ENCODE results near the gene GOT1. TPM values are rescaled to one million over a fixed set of nuclear protein-coding genes. Genes with fewer than 3 reads are reported as not detected.

The GOT1 gene
- total RNA-seq, 1 experiment from 2014 or later: 56.8 TPM

DNA sequence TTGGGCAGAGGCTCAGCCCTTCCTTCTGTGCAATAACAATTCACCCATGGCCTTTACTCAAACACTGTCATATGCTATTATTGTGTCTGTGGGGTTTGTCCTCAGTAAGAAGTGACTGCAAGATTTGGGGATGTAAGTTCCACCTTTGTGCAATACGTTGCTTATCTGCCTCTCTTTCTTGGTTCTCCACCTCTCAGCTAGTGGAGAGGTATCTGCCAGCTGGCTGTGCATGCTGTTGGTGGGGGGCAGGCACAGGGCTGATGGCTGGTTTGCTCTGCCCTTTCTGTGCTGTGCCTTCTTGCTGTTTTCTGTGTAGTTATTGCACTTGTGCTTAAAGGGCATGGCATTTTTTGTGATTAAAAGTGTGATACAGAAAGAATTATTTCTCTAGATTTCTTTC is 65.1 kb downstream of the GOT1 start (continued):
- TF ChIP-seq, protein P1, sequence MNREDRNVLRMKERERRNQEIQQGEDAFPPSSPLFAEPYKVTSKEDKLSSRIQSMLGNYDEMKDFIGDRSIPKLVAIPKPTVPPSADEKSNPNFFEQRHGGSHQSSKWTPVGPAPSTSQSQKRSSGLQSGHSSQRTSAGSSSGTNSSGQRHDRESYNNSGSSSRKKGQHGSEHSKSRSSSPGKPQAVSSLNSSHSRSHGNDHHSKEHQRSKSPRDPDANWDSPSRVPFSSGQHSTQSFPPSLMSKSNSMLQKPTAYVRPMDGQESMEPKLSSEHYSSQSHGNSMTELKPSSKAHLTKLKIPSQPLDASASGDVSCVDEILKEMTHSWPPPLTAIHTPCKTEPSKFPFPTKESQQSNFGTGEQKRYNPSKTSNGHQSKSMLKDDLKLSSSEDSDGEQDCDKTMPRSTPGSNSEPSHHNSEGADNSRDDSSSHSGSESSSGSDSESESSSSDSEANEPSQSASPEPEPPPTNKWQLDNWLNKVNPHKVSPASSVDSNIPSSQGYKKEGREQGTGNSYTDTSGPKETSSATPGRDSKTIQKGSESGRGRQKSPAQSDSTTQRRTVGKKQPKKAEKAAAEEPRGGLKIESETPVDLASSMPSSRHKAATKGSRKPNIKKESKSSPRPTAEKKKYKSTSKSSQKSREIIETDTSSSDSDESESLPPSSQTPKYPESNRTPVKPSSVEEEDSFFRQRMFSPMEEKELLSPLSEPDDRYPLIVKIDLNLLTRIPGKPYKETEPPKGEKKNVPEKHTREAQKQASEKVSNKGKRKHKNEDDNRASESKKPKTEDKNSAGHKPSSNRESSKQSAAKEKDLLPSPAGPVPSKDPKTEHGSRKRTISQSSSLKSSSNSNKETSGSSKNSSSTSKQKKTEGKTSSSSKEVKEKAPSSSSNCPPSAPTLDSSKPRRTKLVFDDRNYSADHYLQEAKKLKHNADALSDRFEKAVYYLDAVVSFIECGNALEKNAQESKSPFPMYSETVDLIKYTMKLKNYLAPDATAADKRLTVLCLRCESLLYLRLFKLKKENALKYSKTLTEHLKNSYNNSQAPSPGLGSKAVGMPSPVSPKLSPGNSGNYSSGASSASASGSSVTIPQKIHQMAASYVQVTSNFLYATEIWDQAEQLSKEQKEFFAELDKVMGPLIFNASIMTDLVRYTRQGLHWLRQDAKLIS (CRISPR knock-in tag; IDR thresholded peaks at IDR 0.05; ENCODE audit: borderline replicate concordance): no peak
- TF ChIP-seq, protein P2, sequence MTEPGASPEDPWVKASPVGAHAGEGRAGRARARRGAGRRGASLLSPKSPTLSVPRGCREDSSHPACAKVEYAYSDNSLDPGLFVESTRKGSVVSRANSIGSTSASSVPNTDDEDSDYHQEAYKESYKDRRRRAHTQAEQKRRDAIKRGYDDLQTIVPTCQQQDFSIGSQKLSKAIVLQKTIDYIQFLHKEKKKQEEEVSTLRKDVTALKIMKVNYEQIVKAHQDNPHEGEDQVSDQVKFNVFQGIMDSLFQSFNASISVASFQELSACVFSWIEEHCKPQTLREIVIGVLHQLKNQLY (CRISPR knock-in tag; IDR thresholded peaks at IDR 0.05): no peak
- TF ChIP-seq, protein P3, sequence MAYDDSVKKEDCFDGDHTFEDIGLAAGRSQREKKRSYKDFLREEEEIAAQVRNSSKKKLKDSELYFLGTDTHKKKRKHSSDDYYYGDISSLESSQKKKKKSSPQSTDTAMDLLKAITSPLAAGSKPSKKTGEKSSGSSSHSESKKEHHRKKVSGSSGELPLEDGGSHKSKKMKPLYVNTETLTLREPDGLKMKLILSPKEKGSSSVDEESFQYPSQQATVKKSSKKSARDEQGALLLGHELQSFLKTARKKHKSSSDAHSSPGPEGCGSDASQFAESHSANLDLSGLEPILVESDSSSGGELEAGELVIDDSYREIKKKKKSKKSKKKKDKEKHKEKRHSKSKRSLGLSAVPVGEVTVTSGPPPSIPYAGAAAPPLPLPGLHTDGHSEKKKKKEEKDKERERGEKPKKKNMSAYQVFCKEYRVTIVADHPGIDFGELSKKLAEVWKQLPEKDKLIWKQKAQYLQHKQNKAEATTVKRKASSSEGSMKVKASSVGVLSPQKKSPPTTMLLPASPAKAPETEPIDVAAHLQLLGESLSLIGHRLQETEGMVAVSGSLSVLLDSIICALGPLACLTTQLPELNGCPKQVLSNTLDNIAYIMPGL (CRISPR knock-in tag; IDR thresholded peaks at IDR 0.05): no peak
- TF ChIP-seq, protein P4, sequence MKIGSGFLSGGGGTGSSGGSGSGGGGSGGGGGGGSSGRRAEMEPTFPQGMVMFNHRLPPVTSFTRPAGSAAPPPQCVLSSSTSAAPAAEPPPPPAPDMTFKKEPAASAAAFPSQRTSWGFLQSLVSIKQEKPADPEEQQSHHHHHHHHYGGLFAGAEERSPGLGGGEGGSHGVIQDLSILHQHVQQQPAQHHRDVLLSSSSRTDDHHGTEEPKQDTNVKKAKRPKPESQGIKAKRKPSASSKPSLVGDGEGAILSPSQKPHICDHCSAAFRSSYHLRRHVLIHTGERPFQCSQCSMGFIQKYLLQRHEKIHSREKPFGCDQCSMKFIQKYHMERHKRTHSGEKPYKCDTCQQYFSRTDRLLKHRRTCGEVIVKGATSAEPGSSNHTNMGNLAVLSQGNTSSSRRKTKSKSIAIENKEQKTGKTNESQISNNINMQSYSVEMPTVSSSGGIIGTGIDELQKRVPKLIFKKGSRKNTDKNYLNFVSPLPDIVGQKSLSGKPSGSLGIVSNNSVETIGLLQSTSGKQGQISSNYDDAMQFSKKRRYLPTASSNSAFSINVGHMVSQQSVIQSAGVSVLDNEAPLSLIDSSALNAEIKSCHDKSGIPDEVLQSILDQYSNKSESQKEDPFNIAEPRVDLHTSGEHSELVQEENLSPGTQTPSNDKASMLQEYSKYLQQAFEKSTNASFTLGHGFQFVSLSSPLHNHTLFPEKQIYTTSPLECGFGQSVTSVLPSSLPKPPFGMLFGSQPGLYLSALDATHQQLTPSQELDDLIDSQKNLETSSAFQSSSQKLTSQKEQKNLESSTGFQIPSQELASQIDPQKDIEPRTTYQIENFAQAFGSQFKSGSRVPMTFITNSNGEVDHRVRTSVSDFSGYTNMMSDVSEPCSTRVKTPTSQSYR (CRISPR knock-in tag; IDR thresholded peaks at IDR 0.05): no peak
- TF ChIP-seq, protein P5, sequence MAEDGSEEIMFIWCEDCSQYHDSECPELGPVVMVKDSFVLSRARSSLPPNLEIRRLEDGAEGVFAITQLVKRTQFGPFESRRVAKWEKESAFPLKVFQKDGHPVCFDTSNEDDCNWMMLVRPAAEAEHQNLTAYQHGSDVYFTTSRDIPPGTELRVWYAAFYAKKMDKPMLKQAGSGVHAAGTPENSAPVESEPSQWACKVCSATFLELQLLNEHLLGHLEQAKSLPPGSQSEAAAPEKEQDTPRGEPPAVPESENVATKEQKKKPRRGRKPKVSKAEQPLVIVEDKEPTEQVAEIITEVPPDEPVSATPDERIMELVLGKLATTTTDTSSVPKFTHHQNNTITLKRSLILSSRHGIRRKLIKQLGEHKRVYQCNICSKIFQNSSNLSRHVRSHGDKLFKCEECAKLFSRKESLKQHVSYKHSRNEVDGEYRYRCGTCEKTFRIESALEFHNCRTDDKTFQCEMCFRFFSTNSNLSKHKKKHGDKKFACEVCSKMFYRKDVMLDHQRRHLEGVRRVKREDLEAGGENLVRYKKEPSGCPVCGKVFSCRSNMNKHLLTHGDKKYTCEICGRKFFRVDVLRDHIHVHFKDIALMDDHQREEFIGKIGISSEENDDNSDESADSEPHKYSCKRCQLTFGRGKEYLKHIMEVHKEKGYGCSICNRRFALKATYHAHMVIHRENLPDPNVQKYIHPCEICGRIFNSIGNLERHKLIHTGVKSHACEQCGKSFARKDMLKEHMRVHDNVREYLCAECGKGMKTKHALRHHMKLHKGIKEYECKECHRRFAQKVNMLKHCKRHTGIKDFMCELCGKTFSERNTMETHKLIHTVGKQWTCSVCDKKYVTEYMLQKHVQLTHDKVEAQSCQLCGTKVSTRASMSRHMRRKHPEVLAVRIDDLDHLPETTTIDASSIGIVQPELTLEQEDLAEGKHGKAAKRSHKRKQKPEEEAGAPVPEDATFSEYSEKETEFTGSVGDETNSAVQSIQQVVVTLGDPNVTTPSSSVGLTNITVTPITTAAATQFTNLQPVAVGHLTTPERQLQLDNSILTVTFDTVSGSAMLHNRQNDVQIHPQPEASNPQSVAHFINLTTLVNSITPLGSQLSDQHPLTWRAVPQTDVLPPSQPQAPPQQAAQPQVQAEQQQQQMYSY (CRISPR knock-in tag; IDR thresholded peaks at IDR 0.05): no peak
- TF ChIP-seq, protein P6, sequence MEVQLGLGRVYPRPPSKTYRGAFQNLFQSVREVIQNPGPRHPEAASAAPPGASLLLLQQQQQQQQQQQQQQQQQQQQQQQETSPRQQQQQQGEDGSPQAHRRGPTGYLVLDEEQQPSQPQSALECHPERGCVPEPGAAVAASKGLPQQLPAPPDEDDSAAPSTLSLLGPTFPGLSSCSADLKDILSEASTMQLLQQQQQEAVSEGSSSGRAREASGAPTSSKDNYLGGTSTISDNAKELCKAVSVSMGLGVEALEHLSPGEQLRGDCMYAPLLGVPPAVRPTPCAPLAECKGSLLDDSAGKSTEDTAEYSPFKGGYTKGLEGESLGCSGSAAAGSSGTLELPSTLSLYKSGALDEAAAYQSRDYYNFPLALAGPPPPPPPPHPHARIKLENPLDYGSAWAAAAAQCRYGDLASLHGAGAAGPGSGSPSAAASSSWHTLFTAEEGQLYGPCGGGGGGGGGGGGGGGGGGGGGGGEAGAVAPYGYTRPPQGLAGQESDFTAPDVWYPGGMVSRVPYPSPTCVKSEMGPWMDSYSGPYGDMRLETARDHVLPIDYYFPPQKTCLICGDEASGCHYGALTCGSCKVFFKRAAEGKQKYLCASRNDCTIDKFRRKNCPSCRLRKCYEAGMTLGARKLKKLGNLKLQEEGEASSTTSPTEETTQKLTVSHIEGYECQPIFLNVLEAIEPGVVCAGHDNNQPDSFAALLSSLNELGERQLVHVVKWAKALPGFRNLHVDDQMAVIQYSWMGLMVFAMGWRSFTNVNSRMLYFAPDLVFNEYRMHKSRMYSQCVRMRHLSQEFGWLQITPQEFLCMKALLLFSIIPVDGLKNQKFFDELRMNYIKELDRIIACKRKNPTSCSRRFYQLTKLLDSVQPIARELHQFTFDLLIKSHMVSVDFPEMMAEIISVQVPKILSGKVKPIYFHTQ (CRISPR knock-in tag; IDR thresholded peaks at IDR 0.05): no peak
- TF ChIP-seq SMAD4 (CRISPR knock-in tag; IDR thresholded peaks at IDR 0.05) (no peak), SP1 (CRISPR knock-in tag; conservative IDR thresholded peaks at IDR 0.05) (no peak), ZNF423 (CRISPR knock-in tag; IDR thresholded peaks at IDR 0.05) (no peak), NR2C2 (CRISPR knock-in tag; IDR thresholded peaks at IDR 0.05) (no peak), EMX1 (CRISPR knock-in tag; IDR thresholded peaks at IDR 0.05) (no peak), ZNF416 (CRISPR knock-in tag; IDR thresholded peaks at IDR 0.05) (no peak)
- TF ChIP-seq, protein P7, sequence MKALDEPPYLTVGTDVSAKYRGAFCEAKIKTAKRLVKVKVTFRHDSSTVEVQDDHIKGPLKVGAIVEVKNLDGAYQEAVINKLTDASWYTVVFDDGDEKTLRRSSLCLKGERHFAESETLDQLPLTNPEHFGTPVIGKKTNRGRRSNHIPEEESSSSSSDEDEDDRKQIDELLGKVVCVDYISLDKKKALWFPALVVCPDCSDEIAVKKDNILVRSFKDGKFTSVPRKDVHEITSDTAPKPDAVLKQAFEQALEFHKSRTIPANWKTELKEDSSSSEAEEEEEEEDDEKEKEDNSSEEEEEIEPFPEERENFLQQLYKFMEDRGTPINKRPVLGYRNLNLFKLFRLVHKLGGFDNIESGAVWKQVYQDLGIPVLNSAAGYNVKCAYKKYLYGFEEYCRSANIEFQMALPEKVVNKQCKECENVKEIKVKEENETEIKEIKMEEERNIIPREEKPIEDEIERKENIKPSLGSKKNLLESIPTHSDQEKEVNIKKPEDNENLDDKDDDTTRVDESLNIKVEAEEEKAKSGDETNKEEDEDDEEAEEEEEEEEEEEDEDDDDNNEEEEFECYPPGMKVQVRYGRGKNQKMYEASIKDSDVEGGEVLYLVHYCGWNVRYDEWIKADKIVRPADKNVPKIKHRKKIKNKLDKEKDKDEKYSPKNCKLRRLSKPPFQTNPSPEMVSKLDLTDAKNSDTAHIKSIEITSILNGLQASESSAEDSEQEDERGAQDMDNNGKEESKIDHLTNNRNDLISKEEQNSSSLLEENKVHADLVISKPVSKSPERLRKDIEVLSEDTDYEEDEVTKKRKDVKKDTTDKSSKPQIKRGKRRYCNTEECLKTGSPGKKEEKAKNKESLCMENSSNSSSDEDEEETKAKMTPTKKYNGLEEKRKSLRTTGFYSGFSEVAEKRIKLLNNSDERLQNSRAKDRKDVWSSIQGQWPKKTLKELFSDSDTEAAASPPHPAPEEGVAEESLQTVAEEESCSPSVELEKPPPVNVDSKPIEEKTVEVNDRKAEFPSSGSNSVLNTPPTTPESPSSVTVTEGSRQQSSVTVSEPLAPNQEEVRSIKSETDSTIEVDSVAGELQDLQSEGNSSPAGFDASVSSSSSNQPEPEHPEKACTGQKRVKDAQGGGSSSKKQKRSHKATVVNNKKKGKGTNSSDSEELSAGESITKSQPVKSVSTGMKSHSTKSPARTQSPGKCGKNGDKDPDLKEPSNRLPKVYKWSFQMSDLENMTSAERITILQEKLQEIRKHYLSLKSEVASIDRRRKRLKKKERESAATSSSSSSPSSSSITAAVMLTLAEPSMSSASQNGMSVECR (CRISPR knock-in tag; IDR thresholded peaks at IDR 0.05; ENCODE audit: borderline replicate concordance): no peak
